ENCODE results near the gene CRTAP.
"Not testable (repeated sequence)": the region's sequence is repeated elsewhere in the genome, so short reads cannot be mapped to it uniquely, and the experiment has no call there.

The CRTAP gene

DNA sequence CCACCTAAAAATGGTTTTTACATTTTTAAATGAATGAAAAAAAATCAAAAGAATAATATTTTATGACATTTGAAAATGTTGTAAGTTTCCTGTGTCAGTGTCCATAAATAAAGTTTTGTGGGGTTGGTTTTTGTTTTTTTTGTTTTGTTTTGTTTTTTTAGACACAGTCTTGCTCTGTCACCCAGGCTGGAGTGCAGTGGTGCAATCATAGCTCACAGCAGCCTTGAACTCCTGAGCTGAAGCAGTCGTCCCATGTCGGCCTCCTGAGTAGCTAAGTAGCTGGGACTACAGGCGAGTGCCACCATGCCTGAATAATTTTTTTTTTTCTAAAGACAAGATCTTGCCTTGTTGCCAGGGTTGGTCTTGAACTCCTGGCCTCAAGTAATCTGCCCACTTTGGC, 14.1 kb upstream of the CRTAP start:
- no peak for DNase-seq (ENCODE audit: low spot score)

DNA sequence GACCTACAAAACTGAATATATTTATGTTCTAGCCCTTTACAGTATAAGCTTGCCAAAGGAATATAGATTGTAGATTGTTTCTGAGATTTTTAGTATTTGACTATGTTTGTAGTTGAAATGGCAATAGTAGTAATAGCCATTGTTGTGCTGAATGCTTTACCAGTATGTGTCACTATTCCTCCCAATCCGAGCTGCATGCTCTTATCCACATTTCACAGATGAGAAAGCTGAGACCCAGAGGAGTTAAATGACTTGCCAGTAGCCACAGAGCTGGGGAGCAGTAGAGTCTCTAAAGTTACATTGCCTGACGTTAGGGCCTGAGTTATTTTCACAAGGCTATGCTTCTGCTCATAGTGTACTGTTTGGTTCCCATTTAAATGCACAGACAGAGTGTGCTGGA, 13.6 kb upstream of the CRTAP start:
- no peak for DNase-seq (ENCODE audit: low spot score)

DNA sequence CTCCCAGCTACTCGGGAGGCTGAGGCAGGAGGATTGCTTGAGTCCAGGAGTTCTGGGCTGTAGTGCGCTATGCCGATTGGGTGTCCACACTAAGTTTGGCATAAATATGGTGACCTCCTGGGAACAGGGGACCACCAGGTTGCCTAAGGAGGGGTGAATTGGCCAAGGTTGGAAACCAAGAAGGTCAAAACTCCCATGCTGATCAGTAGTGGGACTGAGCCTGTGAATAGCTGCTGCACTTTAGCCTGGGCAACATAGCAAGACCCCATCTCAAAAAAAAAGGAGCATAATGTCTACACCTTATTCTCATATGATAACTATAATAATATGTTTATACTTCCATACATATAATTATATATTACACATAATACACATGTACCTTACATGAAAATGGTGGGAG, 10.8 kb upstream of the CRTAP start:
- no peak for DNase-seq (ENCODE audit: low spot score)

DNA sequence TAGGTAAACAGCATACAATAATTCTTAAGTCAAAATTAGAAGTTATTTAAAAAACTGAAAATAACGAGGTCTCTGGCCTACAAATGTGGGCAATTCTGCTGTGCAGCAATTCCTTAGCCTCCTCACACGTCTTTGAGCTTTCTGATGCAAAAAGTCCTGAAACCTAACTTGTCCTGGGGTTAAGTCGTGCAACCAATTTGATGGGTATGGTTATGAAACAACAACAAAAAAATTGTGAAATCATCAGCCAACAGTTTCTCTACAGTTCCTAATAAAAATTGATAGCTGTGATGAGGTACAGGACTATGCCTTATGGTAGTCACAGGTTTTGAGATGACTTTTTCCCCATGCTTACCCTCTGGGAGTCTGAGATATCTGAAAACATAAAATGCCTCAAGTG, 10.3 kb upstream of the CRTAP start:
- no peak for DNase-seq (ENCODE audit: low spot score)

DNA sequence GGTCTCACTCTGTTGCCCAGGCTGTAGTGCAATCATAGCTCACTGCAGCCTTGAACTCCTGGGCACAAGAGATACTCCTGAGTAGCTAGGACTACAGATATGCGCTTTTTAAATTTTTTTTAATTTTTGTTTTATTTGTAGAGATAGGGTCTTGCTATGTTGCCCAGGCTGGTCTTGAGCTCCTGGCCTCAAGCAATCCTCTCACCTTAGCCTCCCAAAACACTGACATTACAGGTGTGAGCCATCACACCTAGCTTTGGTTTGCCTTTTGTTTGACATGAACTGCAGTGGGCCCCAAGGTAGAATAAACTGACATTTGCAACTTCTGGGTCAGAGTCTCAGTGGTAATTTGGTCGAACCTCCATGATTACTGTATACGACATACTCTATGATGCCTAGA, 9.0 kb upstream of the CRTAP start:
- DNase-seq (ENCODE audit: low spot score) = no peak

DNA sequence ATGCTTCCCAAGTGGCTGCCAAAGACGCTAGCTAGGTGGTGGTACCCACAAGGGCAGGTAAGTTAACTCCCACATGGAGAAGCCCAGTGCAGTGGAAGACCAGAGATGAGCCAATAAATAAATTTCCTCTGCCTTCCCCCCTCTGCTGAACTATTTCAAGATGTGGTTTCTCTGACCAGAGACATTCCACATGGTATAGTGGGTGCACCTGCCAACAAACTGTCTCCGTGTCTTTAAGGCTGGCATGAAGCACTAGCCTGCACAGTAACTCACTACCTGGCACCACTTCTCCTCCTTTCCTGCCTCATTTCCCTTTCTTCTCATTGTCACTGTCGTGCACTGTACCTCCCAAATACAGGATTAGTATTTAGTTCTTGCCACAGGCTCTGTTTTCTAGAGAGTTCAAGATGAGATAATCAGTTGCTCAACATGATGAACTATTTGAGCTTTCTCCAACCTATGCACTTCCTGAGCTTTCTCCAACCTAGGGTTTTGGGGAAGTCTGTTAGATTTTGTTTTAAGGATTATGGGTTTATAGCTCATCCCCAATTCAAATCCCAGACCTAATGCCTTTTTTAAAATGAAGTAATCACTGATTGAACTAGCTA, 8.4 kb upstream of the CRTAP start:
- DNase-seq (ENCODE audit: low spot score) = no peak

DNA sequence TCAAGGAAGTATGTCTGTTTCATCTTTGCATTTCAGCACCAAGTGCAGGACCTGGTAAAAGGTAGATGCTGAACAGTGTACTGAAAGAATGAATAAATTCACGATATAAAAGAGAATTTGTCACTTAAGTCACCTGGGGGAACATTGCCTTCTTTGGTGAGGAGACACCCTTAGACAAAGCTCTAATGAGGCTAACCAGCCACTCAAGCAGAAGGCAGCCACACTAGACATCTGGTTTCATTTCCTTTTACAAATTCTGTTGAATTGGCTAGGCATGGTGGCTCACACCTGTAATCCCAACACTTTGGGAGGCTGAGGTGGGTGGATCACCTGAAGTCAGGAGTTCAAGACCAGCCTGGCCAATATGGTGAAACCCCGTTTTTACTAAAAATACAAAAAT, 7.0 kb upstream of the CRTAP start:
- DNase-seq (ENCODE audit: low spot score) = not testable (repeated sequence)

DNA sequence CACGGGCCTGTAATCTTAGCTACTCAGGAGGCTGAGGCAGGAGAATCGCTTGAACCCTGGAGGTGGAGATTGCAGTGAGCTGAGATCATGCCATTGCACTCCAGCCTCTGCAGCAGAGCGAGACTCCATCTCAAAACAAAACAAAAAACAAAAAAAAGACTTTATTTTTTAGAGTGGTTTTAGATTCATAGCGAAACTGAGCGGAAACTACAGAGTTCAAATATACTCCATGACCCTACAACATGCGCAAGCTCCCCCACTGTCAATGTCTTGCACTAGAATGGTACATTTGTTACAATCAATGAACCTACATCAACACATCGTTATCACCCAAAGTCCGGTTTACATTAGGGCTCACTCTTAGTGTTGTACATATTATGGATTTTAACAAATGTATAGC, 2.2 kb upstream of the CRTAP start:
- DNase-seq (ENCODE audit: low spot score) = no peak

DNA sequence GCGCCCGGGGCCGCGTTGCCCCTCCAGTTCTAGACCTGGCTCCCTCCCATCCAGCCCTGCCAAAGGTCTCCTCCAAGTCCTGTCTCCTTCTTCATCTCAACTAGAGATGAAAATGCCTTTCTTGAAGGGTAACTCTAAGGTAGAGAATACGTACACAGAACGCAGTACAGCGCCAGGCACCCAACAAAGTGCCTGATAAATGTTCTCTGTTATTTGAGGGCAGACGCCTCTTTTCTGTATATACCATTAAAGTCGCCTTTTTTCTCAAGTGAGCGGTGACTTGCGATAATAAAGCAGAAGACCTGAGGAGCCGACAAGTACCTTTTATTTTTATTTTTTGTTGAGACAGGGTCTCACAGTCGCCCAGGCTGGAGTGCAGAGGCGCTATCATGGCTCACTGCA, 809 bp downstream of the CRTAP start:
- DNase-seq (ENCODE audit: low spot score) = no peak

DNA sequence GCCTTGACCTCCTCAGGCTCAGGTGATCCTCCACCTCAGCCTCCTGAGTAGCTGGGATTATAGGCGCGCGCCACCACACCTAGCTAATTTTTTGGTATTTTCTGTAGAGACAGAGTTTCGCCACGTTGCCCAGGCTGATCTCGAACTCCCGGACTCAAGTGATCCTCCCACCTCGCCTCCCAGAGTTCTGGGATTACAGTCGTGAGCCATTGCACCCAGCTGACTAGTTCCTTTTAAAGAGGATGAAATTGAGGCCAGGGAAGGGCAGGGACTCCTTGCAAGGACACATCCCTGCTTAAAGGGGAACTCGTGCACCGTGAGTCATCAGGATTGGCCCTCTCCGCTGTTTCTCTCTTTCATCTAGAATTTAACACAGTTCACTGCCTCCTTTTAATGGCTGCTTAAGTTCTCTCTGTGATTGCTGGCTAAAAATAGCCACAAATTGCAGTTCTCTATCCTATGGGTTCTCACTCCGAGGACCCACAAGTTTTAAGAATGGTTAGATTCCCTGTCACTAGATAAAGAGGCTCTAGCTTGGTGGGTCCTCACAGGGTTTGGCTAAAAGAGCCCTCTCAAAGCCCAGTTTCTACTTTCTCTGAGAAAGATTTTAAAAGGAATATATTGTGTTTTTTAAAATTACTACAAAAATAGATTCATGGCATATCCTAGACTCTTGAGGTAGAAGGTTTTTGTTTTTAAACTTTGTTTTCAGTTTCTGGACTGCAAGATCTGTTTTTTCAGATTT, 1.4 kb downstream of the CRTAP start:
- no peak for DNase-seq (ENCODE audit: low spot score)

DNA sequence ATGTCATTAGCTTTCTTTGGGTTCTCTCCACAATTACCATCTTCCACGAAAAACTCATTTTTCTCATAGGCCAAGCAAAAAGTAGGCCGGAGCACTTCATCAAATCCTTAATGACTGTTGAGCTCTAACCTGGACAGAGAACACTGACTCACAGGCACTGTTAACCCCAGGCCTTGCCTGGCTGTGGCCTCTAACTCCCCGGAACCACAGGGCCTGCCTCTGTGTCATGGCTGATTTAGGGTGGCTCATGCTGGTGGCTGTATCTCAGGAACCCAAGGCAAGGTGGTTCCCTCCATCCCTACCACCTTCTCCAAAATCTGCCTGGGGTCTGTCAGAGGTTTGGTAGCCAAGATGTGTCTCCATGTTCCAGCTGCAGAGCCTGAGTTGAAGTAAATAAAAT, 3.6 kb downstream of the CRTAP start:
- DNase-seq (ENCODE audit: low spot score) = no peak

DNA sequence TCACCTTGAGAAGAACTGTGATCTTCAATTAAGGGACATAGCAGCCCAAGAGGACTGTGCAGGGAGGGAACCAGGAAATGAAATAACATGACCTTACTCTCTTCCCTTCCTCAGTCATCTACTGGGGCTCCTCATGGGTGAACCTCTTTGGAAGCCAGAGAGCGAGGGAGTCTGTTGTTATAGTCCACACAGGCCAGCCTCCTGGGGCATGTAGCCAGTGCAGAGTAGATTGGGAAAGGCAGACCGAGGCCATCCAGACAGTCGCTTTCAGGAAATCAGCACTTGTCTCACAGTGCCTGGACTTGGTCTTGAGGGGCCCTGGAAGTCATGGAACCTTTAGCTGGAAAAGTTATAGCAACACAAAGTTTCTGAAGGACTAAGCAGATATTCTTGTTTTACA, 6.1 kb downstream of the CRTAP start:
- DNase-seq (ENCODE audit: low spot score) = no peak

DNA sequence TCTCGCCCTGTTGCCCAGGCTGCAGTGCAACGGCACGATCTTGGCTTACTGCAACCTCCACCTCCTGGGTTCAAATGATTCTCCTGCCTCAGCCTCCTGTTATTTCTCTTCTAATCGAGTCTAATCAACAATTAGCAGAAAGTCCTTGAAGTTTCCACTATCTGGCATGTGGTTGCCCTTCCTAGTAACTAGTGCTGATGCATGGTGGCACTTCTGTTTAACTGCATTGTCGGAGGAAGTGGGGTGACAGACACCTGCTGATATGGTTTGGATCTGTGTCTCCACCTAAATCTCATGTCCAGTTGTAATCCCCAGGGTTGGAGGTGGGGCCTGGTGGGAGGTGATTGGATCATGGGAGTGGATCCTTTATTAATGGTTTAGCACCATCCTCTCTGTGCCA, 9.2 kb downstream of the CRTAP start:
- DNase-seq (ENCODE audit: low spot score) = no peak

DNA sequence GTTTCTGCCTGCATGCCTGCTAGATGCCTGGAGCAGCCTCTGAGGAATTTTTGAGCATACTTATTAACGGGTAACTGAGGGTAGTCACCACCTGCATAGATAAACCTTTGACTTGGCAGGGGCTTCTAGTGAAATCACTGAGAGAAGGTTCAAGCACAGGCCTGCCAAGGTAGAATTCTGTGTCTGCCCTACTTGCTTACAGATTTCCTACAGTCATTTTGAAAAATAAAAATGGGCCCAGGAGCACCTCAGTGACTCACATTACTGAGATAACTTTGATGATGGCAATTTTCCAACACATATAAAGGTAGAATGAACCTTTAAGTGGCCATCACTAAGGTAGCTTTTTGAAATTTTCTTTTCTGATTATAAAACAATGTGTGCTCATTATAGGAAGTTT, 10.8 kb downstream of the CRTAP start:
- DNase-seq (ENCODE audit: low spot score) = no peak

DNA sequence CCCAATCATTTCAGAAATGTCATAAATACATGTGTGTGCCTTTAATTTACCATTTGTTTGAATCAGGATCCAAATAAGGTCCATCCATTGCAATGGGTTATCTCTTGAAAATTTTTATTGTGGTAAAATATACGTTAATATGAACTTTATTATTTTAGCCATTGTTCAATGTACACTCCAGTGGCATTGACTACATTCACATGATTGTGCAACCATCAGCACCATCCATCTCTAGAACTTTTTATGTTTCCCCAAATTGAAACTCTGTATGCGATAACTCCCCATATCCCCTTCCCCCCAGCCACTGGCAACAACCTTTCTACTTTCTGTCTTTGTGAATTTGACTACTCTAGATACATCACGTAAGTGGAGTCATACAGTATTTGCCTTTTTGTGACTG, 12.0 kb downstream of the CRTAP start:
- DNase-seq (ENCODE audit: low spot score) = no peak

DNA sequence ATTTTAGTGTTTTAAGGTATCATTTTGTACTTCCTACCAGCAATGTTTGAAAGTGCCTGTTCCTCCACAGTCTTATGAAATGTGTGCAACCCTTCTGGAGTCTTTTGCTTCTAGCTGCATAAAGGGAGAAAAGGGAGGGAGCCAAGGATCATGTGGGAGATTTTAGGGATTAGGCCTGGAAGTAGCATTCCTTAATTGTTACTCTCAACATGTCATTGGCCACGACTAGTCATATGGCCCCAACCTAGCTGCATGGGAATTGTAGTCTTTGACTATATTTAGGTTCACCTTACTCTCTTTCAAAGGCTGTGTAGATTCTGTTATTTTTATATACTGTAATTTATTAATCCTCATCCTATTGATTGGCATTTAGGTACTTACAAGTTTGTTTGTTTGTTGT, 14.9 kb downstream of the CRTAP start:
- DNase-seq (ENCODE audit: low spot score) = no peak

DNA sequence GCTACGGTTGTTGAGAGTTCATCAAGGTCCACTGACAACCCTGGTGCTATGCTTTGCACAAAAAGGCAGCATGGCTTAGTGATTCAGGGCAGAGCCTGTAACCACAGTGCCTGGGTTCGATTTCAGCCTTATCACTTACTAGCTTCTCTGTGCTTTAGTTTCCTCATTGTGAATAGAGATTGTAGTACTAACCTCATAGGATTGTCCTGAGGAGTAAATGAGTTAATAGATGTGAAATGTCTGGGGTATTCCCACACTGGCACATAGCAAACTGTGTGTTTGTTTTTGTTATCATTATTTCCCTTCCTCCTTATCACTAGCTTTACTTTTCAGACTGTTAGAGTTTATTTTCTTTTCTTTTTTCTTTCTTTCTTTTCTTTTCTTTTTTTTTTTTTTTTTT, 16.3 kb downstream of the CRTAP start:
- DNase-seq (ENCODE audit: low spot score) = no peak

DNA sequence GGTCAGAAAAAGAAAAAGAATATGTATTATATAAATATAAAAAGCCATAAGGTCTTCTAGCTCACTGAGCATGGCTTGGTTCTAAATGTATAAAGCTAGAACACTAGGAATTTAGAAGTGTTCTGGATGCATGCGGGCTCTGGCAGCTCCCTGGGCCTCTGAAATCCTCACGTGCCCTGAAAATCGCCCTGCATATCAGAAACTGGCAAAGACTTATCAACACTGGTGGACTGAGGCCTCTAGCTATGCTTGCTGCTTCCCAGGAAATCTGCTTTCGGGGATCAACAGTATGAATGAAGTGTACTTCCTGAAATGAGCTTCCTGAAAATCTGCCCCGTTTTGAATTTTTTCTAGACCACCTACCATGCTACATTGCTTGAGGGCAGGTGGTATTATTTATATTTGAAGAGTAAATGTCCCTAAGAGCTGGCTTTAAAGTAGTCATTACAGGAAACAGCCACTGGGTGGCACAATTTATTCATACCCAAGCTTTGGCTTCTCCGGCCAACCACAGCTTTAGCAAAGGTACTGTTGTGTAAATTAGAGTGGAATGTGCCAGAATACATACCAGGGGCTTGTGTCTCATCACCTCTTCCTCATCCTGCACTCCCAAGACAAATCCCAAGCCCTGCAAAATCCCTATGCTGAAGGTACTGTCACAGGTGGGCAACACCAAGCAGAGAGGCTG, 17.7 kb downstream of the CRTAP start:
- peak; percentile 50 for DNase-seq (ENCODE audit: low spot score)

DNA sequence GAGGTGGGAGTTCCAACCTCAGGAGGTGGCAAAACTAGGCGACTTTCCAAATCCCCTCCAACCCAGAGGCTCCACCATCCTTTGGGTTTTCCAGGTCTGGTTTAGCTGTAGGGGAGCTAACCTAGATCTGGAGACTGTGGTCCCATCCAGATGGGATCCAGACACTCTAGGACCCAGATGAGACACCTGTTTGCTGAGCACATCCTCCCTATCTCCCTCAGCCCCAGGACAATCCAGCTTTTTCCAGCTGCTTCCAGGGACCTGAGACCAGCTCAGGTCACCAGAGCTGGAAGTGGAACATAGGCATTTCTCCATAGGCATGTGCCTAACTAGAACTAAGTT, 18.2 kb downstream of the CRTAP start:
- DNase-seq (ENCODE audit: low spot score) = no peak

DNA sequence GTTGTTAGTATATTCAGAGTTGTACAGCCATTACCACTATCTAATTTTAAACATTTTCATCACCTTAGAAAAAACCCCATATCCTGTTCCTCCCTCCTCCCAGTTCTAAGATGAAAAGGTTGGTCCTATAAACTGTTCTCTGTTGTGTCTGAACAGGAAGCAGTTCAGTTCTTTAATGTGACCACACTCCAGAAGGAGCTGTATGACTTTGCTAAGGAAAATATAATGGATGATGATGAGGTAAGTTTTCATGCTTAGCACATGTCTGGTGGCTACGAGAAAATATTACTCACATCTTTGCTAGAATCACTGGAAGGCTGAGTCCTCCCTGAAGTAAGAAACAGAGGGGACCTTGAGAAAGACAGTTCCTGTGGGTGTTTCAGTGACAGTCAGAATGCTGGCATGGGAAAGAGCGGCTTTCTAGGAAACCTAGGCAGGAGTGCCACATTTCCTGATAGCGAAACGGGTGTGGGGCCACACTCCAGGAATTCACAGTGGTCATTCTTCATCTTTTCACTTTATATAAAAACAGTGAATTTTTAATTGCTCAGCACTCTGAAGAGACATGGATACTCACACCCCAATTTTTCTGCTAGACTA, 20.3 kb downstream of the CRTAP start:
- peak; percentile 78 for DNase-seq (ENCODE audit: low spot score)

DNA sequence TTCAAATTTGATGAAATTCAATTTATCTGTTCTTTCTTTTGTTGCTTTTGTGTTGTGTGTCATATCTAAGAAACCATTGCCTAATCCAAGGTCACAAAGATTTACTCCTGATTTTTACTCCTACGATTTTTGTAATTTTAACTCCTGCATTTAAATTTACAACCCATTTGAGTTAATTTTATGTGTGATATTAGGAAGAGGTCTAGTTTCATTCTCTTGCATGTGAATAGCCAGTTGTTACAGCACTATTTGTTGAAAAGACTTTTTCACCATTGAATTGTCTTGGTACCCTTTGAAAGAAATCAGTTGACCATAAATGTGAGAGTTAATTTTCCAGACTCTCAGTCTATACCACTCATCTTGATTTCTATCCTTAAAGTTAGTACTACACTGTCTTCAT, 23.9 kb downstream of the CRTAP start:
- DNase-seq (ENCODE audit: low spot score) = no peak

DNA sequence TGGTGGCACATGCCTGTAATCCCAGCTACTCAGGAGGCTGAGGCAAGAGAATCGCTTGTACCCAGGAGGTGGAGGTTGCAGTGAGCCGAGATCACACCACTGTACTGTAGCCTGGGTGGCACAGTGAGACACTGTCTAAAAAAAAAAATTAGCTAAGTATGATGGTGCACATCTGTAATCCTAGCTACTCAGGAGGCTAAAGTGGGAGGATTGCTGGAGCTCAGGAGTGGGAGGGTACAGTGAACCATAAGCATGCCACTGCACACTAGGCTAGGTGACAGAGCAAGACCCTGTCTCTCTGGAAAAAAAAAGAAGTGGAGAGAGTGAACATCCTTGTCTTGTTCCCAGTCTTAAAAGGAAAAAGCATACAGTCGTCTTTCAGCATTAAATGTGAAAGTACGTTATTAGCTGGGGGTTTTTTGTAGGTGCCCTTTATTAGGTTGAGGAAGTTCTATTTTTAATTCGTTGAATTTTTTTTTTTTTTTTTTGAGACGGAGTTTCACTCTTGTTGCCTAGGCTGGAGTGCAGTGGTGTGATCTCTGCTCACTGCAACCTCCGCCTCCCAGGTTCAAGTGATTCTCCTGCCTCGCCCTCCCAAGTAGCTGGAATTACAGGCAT, 25.3 kb downstream of the CRTAP start:
- not testable (repeated sequence) for DNase-seq (ENCODE audit: low spot score)

DNA sequence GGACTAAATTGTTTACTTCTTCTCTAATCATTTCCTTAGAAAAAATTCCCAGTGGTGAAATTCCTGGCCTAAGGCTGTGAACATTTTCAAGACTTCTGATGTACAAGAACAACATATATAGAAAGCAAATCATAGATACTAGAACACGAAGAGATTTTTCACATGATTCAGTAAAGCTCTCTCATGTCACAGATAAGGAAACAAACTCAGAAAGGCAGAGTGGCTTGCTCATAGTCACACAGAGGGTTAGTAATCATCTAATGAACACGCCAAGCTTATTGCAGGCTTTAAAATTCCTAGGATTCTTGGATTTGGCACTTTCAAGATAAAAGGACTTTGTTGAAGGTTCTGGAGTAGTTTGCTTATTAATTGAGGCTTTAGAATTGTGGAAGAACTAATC, 26.2 kb downstream of the CRTAP start:
- no peak for DNase-seq (ENCODE audit: low spot score)

Data from kidney capillary endothelial cell (primary cell).